Skeletal muscle satellite cell (primary cell): ENCODE results near the gene RNF166.

Experiments
- H3K27me3 ChIP-seq: 2 replicates; pipeline ENCODE4 v1.7.0; 2013; ENCODE audit warnings: low read length; ENCODE audit not compliant: control insufficient read depth, insufficient read depth
- H3K36me3 ChIP-seq: 2 replicates; pipeline ENCODE4 v1.7.0; 2013; ENCODE audit warnings: mild to moderate bottlenecking, control low read depth, low read length; ENCODE audit not compliant: insufficient read depth
- H3K4me1 ChIP-seq: 2 replicates; pipeline ENCODE4 v1.7.0; 2013; ENCODE audit warnings: low read length; ENCODE audit not compliant: control insufficient read depth, insufficient read depth
- H3K4me2 ChIP-seq: 2 replicates; pipeline ENCODE4 v1.7.0; 2013; ENCODE audit warnings: mild to moderate bottlenecking, low read length
- H3K4me3 ChIP-seq: 2 replicates; pipeline ENCODE4 v1.7.0; 2013; ENCODE audit warnings: low read length
- H3K9ac ChIP-seq: 2 replicates; pipeline ENCODE4 v1.7.0; 2013; ENCODE audit warnings: mild to moderate bottlenecking, low read depth, low read length, moderate library complexity
- H3K9me3 ChIP-seq: replicated peaks from 2 replicates; pipeline ENCODE4 v1.7.0; 2013; ENCODE audit warnings: mild to moderate bottlenecking, control low read depth, low read length

The RNF166 gene

GRCh38 chr16:88693420-88694177, 12.6 kb downstream of the RNF166 start:
- no peak overlapping the region for H3K4me2 ChIP-seq
- H3K36me3 ChIP-seq, result peaks cover 3% of the 10 kb centered on the region
- H3K9ac ChIP-seq, result no peak overlapping the region
- H3K4me1 ChIP-seq, result no peaks in the 10 kb centered on the region
- H3K4me3 ChIP-seq, result no peak overlapping the region
- H3K27me3 ChIP-seq, result peaks cover 24% of the 10 kb centered on the region
- no peaks in the 10 kb centered on the region for H3K9me3 ChIP-seq

DNA sequence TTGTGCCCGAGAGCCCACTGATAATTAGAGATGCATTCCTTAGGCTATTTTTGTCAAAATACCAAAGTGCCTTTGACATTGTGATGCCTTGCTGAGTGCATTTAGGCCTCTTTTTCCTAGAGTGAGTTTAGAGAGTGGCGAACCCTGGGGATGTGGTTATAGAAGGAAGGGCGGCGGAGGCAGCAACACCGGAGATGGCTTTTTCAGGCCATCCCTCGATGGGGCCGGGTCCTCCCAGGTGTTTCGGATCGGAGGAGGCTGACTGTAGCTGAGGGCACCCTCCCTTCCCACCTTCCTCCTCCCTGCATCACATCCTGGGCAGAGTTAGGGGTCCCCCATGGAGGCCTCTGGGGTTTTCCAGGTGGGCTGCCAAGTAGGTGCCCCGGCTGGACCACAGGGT, 13.3 kb downstream of the RNF166 start:
- Histone ChIP-seq H3K4me2 (no peak overlapping the region), H3K4me1 (no peaks in the 10 kb centered on the region), H3K9me3 (no peaks in the 10 kb centered on the region), H3K36me3 (no peaks in the 10 kb centered on the region), H3K4me3 (no peak overlapping the region), H3K27me3 (peaks cover 29% of the 10 kb centered on the region), H3K9ac (no peak overlapping the region)

DNA sequence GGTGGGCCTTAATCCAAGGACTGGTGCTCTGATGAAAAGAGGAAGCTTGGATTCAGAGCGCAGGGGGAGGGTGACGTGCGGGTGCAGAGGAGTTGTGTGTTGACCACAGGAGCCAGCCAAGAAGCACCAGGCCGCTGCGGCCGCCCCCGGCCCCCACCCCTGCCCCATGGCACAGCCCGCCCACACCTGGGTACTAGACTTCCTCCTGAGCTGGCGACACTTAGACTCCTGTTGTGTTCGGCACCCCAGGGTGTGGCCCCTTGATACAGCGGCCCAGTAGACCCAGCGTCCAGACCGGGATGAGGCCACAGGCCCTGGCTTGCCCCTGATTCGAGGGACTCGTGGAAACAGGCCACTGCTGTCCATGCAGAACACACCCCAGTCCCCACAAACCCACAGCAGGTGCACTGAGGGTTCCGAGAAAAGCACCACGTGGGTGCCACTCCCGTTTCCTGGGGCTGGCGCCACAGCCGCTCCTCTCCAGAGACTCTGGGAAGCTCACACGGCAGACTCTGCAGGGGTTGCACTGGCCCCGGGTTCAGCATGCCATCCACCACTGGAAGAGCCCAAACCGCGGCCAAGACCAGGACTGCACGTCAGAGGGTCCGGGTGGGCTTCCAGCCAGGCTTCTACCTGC, 14.2 kb downstream of the RNF166 start:
- Histone ChIP-seq H3K4me3 (no peak overlapping the region), H3K27me3 (peaks cover 31% of the 10 kb centered on the region), H3K36me3 (no peaks in the 10 kb centered on the region), H3K4me1 (no peaks in the 10 kb centered on the region), H3K4me2 (no peak overlapping the region), H3K9ac (no peak overlapping the region), H3K9me3 (no peaks in the 10 kb centered on the region)

DNA sequence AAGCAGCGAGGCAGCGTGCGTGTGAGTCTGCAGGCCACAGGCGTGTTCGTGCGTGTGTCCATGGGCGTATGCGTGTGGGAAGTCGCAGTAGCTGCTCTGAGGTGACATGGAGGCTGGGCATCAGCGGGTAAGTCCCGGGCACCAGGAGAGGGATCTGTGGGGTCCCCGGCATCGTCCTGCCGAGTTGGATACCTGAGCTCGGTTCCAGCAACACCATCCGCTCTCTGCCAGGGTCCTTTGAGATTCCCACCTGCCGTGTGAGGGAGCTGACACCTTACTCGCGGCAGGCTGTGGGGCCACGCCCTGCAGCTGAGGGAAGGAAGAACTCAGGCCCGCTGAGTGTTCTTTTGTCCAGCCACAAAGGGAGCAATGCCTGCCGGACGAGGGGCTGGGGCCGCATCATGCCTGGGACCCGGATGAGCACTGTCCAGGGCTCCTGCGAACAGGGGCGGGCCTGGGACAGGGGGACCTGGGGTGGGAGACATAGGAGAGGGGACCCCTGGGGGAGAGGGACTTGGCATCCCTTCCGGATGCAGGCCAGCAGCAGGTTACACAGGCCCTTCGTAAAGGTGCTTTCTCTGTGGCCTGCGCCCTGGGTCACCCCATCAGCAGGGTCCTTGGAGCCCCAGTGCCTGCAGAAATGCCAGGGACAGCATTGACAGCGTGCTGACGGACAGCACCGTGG, 14.9 kb downstream of the RNF166 start:
- H3K4me3 ChIP-seq, result no peak overlapping the region
- no peak overlapping the region for H3K9ac ChIP-seq
- peaks cover 6% of the 10 kb centered on the region for H3K4me1 ChIP-seq
- H3K4me2 ChIP-seq, result no peak overlapping the region
- peaks cover 31% of the 10 kb centered on the region for H3K27me3 ChIP-seq
- no peaks in the 10 kb centered on the region for H3K36me3 ChIP-seq
- no peaks in the 10 kb centered on the region for H3K9me3 ChIP-seq

DNA sequence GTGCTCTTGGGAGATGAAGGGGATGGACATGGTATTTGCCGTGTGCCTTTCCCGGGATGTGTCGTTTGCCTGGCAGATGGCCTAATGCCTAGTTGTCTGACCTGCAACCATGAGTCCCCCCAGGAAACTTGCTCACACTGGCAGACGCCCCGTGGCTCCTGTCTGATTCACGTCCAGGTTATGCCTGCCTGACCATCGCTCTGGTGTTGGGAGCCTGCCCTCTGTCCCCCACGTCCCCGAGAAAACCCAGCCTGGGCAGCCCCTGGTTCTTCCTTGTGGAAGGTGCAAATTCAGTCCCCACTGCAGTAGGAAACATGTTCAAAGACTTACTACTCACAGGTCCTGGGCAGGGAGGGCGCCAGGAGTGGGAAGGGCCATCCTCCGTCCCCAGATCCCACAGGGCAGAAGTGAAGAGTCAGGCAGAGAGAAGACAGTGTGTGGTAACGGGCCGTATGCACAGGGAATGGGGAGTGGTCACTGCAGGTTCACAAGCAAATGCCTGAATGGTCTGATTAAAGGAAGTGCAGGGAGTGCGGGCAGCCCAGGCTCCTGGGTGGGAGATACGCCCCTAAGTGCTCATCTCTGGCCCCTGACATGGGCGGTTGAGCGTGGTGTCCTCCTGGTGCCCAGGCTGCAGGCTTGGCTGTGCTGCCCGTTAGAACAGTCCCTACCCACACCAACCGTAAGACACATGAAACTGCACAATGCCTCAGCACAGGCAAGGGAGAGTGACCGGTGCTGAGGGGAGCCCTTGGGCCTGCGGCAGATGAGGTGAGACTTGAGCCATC, 15.7 kb downstream of the RNF166 start:
- no peak overlapping the region for H3K4me3 ChIP-seq
- H3K9me3 ChIP-seq, result no peaks in the 10 kb centered on the region
- no peak overlapping the region for H3K4me2 ChIP-seq
- no peaks in the 10 kb centered on the region for H3K36me3 ChIP-seq
- H3K27me3 ChIP-seq, result peaks cover 34% of the 10 kb centered on the region
- peaks cover 13% of the 10 kb centered on the region for H3K4me1 ChIP-seq
- H3K9ac ChIP-seq, result no peak overlapping the region

- Histone ChIP-seq H3K9me3 (no peaks in the 10 kb centered on the region), H3K9ac (no peak overlapping the region), H3K4me1 (peaks cover 21% of the 10 kb centered on the region), H3K36me3 (no peaks in the 10 kb centered on the region), H3K4me3 (no peak overlapping the region), H3K27me3 (peaks cover 43% of the 10 kb centered on the region), H3K4me2 (no peak overlapping the region)
Observed at GRCh38 chr16:88688013-88688778, 18.0 kb downstream of the RNF166 start.

DNA sequence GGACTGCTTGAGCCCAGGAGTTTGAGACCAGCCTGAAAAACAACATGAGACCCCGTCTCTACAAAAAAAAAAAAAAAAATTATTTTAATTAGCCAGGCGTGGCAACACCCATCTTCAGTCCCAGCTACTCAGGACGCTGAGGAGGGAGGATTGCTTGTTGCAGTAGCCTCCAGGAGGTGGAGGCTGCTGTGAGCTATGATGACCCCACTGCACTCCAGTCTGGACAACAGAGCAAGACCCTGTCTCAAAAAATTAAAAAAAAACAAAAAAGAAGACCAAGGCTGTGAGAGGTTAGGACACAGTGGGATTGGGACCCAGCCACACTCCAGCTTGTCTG, 18.6 kb downstream of the RNF166 start:
- H3K9ac ChIP-seq, result no peak overlapping the region
- H3K4me2 ChIP-seq, result no peak overlapping the region
- no peaks in the 10 kb centered on the region for H3K36me3 ChIP-seq
- no peaks in the 10 kb centered on the region for H3K9me3 ChIP-seq
- H3K4me1 ChIP-seq, result peaks cover 21% of the 10 kb centered on the region
- no peak overlapping the region for H3K4me3 ChIP-seq
- H3K27me3 ChIP-seq, result peaks cover 43% of the 10 kb centered on the region

- Histone ChIP-seq H3K4me1 (peaks cover 22% of the 10 kb centered on the region), H3K4me3 (no peak overlapping the region), H3K9me3 (no peaks in the 10 kb centered on the region), H3K4me2 (no peak overlapping the region), H3K9ac (no peak overlapping the region), H3K27me3 (peaks cover 45% of the 10 kb centered on the region), H3K36me3 (no peaks in the 10 kb centered on the region)
Observed at GRCh38 chr16:88687254-88687576, 19.0 kb downstream of the RNF166 start.

- Histone ChIP-seq H3K4me1 (peaks cover 28% of the 10 kb centered on the region), H3K9me3 (no peaks in the 10 kb centered on the region), H3K36me3 (no peaks in the 10 kb centered on the region), H3K27me3 (peaks cover 51% of the 10 kb centered on the region), H3K4me3 (peak within 1 kb of the TSS; percentile 66), H3K9ac (no peak within 1 kb of the TSS), H3K4me2 (peak within 1 kb of the TSS; percentile 93)
Observed at GRCh38 chr16:88686439-88687253, 19.6 kb downstream of the RNF166 start, which contains the start of gene SNAI3. SNAI3 (minus strand) TSS chr16:88686507; CDS start chr16:88686406, 101 bp downstream.

DNA sequence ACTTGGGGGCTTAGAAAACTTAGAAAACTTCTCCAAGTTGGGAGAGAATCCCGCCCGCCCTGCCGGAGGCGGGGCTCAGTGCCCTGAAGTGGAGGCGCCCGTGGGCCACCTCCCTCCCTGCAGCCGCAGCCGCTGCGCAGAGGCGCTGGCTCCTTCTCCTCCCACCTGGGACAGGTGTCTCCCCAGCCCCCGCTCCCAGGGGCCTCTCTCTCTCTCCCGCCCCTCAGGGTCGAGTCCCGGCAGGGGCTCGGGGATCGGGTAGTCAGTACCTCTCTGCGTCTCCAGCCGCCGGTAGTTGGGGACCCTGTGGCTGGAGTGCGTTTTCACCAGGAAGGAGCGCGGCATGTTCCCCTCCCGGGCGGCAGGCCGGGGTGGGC, 20.2 kb downstream of the RNF166 start:
- Histone ChIP-seq H3K9ac (no peak overlapping the region), H3K27me3 (peaks cover 51% of the 10 kb centered on the region), H3K36me3 (no peaks in the 10 kb centered on the region), H3K4me2 (peak overlapping the region; percentile 93), H3K4me1 (peaks cover 29% of the 10 kb centered on the region), H3K9me3 (no peaks in the 10 kb centered on the region), H3K4me3 (peak overlapping the region; percentile 66)
